ENCODE measurements around the gene SOX13. TPM values are rescaled to one million over a fixed set of nuclear protein-coding genes. Genes with fewer than 3 reads are reported as not detected.
"Not testable (repeated sequence)": the region's sequence is repeated elsewhere in the genome, so short reads cannot be mapped to it uniquely, and the experiment has no call there.

SOX13 gene
- 4.4 and 7.2 TPM in 2 replicates for total RNA-seq (2014; rRNA removed; shearing (Covaris generic))

- DNase-seq (ENCODE audit: low read depth) = peak; percentile 84
Measured at GRCh38 chr1:204072931-204073836, at the start of gene SOX13. SOX13 (plus strand) TSS chr1:204073115; CDS start chr1:204112916, 39,801 bp downstream.

DNA sequence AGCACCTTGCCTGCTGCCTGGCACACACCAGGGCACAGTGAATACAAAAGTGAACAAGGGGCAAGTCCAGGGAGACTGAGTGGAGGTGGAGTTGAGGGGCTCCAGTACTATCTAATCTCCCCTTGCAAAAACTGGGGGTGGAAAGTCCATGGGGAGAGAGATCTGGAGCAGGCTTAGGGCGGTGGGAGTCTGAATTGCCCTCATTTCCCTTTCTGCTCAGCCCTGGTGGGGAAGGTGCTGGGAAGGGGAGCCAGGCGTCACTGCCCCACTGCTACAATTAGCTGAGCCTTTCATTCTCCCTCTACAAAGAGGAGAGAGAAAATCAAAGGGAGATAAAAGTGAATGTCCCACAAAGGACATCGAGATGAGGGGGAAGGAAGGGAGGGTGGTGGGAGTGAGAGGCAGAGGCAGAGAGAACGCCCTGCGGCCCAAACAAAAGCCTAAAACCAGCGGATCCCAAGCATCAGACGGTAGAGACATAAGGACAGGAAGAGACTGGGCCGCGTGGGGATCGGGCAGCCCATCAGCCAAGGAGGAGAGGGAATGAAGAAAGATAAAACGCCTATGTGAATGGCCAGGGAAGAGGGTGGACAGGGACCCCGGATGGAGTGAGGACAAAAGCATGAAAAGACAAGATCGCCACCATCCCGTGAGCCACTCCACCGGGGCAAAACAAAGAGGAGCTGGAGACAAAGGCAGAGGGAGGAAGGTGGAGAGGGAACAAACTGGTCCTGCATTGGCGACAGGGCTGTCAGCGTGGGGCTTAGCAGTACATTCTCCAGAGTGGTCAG, 46.8 kb upstream of the SOX13 start:
- DNase-seq (ENCODE audit: low read depth) = no peak

DNA sequence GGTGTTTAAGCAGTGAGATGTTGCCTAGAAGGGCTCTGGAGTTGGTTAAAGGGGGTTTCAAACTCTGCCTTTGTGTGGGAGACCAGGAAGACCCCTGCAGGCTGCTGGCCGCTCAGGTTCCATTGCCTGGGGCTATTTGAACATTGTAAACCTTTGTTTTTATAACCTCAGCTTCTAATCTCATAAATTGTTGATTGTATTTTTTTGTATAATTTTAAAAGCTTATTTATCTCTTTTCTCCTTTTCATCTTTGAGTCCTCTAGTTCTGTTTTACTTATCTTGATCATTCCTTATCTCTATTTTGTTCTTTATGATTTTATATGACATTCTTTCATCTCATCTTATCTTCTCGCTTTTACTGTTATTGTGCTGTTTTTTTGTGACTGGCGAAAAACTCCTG, 45.5 kb upstream of the SOX13 start:
- no peak for DNase-seq (ENCODE audit: low read depth)

DNA sequence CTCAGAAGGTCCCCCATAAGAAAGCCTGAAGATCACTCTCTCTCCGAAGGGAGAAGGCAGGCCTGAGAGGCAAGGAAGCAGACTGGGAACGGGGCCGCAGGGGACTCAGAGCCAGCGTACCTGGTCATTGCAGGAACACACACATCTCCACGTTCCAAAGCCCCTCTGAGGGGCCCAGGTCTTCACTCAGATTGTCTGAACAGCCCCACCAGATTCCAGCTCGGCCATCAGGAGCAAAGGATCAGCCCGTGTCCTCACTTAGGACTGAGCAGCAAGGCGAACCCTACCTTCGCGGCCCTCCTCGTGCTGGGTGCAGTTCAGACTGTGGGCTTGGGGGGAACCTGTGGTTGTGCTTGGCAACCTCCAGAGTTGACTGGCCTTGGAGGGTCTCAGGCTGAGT, 43.9 kb upstream of the SOX13 start:
- DNase-seq (ENCODE audit: low read depth) = no peak

GRCh38 chr1:204031098-204031710, 41.7 kb upstream of the SOX13 start:
- DNase-seq (ENCODE audit: low read depth) = peak; percentile 13

DNA sequence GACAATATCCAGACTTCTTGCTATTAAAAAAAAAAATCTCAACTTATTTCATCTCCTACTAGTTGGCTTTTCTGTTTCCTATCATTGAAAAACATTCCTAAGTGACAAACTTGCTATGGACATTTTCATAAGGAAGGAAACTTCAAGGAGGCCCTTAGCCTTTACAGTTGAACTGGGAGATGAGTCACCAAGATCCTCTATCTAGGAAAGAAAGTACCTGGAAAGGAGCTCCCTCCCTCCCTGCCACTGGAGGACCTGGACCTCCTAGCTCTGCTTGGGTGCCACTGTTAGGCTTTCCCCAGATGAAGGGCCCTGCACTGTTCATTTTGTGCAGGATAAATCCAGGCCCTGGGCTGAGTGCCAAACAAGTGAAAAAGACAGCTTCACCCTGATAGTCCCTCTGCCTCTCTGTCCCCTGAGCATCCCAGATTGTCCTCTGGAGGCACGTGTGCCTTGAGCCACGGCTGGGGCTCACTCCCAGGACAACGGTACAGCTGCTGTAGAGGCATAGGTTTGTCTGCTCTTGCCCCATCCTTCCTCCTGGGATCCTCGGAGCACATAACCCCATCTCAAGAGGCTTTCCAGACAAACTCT, 40.2 kb upstream of the SOX13 start:
- no peak for DNase-seq (ENCODE audit: low read depth)

GRCh38 chr1:204033306-204033705, 39.6 kb upstream of the SOX13 start:
- no peak for DNase-seq (ENCODE audit: low read depth)

GRCh38 chr1:204036882-204037655, 35.8 kb upstream of the SOX13 start:
- DNase-seq (ENCODE audit: low read depth) = no peak

DNA sequence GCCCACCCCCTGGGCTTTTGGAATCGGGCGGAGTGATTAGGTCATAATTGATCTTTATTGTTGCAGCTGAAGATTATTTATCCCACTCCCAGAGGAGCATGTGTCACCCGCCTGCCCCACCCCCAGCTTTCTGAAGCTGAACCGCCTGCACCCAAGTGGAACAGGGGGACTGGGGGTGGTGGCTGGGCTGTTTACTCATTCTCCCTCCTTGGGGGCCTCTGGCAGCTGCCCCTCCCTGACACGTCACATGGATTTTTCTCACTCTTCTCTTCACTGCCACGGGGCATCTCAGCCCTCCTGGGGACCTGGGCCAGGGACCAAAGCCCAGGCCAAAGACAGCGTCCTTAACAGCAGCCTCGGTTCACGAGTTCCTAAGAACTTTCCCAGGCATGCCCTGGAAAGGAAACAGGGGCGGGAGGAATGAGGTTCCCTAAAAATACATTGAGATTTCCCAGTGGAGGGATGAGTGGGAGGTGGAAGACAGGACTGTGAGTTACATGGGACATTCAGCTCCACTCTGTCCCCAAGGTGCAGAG, 31.6 kb upstream of the SOX13 start:
- DNase-seq (ENCODE audit: low read depth) = peak; percentile 11

- no peak for DNase-seq (ENCODE audit: low read depth)
Measured at GRCh38 chr1:204041803-204042505, 31.0 kb upstream of the SOX13 start.

GRCh38 chr1:204042516-204042915, 30.4 kb upstream of the SOX13 start:
- DNase-seq (ENCODE audit: low read depth) = no peak

GRCh38 chr1:204043680-204044079, 29.2 kb upstream of the SOX13 start:
- no peak for DNase-seq (ENCODE audit: low read depth)

DNA sequence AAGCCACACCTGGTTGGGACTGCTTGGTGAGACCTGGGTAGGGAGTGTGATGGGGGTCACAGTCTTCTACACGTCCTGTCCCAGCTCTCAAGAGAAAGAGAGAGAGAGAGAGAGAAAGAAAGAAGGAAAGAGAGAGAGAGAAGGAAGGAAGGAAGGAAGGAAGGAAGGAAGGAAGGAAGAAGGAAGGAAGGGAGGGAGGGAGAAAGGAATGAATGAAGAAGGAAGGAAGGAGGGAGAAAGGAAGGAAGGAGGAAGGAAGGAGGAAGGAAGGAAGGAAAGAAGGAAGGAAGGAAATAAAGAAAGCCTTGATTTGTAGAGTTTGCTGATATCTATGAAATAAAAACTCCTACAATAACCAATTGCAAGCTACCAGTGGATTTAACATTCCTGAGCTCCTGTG, 28.5 kb upstream of the SOX13 start:
- no peak for DNase-seq (ENCODE audit: low read depth)

DNA sequence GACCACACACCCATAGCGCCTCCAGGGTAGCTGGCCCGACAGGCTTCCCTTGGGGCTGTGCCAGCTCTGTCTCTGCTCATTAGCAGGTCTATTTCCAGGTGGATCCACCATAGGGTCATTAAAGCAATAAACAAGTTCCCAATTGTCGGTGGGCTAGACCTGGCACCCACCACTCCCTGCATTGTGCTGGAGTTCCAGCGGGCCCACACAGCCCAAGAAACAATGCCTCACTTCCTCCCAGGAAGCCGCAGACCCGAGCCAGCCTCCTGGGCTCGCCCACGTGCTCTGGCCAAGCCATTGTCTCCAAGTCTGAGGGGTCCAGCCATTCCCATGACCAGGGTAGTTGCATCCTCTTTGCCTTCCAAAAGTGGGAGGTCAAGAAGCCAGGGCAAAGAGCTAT, 27.5 kb upstream of the SOX13 start:
- no peak for DNase-seq (ENCODE audit: low read depth)

DNA sequence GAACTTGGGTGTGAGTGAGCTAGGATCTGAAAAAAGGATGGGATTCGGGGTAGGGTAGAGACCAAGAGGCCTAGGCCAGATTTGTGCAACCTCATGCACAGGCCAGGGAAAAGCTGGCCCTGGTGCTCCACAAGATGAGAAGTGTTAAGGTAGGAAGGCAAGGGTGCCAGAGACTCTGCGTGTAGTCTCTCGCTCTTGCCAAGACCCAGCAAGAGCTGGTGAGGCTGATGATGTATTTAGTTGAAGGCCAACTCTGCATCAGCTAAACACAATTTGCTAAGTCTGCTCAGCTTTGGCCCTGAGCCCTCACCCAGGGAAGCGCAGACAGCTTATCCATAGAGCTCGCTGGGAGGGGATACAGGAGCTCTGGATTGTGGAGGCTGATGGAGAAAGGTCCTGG, 26.6 kb upstream of the SOX13 start:
- no peak for DNase-seq (ENCODE audit: low read depth)

GRCh38 chr1:204048796-204049195, 24.1 kb upstream of the SOX13 start:
- DNase-seq (ENCODE audit: low read depth) = not testable (repeated sequence)

- DNase-seq (ENCODE audit: low read depth) = no peak
Measured at GRCh38 chr1:204051258-204051657, 21.7 kb upstream of the SOX13 start.

GRCh38 chr1:204051718-204052117, 21.2 kb upstream of the SOX13 start:
- DNase-seq (ENCODE audit: low read depth) = no peak

DNA sequence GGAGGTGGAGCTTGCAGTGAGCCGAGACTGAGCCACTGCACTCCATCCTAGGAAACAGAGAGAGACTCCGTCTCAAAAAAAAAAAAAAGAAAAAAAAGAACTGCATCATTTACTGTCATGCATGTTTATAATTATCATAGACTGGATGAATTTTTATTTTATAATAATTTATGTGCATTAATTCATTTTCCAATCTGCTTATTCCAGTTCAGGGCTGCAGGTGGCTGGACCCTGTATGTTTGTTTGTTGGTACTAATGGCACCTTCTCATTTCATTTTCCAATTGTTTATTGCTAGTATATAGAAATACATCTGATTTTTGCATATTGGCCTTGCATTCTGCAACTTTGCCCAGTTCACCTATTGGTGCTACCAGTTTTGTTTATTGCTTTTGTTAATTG, 19.0 kb upstream of the SOX13 start:
- DNase-seq (ENCODE audit: low read depth) = no peak

DNA sequence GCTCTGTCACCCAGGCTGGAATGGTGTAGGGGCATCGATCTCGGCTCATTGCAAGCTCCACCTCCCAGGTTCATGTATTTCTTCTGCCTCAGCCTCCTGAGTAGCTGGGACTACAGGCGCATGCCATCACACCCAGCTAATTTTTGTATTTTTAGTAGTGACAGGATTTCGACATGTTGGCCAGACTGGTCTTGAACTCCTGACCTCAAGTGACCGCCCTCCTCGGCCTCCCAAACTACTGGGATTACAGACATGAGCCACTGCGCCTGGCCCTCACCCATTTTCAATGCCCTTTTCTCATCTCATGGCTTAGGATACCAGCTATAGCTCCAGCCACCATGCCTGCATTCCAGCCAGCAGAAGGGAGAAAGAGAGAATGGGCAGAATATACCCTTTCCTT, 12.9 kb upstream of the SOX13 start:
- DNase-seq (ENCODE audit: low read depth) = no peak

Data from RPMI7951 (cell line).